A549 treated with CORT108297 at 1 μM for 4 hours (cell line): ENCODE results near the gene IL1RN. TPM values are rescaled to one million over a fixed set of nuclear protein-coding genes. Genes with fewer than 3 reads are reported as not detected.

Experiments used
- total RNA-seq: library from RNA; stranded (reverse); fragments of 200-300 nt; extraction: Qiagen RNA extraction; gene quantifications from 5 replicates; pipeline ENCODE4 v1.2.3, GENCODE V29; 2022

The IL1RN gene
- 0.30 to 0.46 TPM (median 0.46 TPM) in 5 replicates for total RNA-seq

DNA sequence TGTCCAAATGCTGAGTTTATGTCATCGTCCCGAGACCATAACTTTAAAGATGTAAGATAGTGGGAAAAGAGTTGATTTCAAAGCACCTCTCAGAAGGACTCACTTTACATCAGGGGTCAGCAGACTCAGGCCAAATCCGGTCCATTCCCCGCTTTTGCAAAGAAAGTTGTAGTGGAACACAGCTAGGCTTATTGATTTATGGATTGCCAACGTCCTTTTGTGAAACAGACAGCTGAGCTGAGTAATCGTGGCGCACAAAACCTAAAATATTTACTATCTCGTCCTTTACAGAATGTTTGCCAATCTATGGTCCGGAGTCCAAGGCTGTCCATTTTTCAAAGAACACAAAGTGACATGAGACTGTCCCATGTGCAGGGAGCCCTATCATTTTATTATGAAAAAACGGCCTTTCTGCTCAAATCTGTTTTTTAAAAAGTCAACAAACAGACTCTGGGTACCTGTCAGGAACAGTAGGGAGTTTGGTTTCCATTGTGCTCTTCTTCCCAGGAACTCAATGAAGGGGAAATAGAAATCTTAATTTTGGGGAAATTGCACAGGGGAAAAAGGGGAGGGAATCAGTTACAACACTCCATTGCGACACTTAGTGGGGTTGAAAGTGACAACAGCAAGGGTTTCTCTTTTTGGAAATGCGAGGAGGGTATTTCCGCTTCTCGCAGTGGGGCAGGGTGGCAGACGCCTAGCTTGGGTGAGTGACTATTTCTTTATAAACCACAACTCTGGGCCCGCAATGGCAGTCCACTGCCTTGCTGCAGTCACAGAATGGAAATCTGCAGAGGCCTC lies at the start of gene IL1RN:
Gene IL1RN (plus strand): TSS at position 754 of the 801 bp plus-strand sequence. CDS start 27 bp downstream, at position 781.

DNA sequence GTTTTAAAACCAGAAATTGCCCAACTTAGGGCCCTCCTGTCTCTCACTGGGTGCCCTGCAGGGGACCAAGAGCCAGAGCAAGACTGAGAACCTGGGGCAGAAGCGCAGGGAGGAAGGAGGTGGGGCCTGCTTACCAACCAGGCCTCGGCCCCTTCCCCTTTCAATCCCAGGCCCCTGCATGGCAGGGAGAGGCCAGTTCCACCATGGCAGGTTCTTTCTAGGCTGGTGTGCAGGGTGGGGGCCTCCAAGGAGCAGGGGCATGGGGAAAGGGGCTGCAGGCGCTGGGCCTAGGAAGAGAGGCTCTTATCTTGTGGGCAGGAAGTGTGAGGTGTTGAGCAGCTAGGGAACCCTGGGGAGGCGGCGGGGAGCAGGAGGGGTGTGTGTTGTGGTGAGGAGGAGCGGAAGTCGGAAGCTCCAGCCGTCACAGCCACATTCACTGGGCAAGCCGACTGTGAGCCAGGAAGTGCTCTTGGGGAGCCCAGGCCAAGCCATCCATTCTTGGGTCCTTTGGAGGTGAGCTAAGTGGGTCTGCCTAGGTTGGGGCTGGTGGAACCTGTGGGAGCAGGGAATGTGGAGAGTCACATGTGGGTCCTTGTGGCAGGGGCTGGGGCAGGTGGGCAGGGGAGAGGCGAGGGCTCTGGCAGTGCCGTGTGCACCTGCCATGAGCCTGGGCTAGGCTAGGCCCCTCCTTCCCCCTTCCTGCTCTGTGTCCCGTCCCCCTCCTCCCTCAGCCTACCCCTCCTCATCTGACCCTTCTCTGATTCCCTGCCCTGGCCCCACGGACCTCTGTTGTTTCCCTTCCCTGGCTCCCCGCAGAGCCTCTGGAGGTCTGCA lies 46.4 kb downstream of the IL1RN start, which contains the start of gene PSD4:
Gene PSD4 (plus strand): TSS at position 430 of the 834 bp plus-strand sequence. CDS start 8,486 bp downstream, outside the sequence.

Other genes starting within 250 kb of the IL1RN start
- gene IL37, start 216.4 kb upstream of the IL1RN start, total RNA-seq: not detected in 5 replicates
- not detected in 5 replicates for gene IL36G, start 149.6 kb upstream of the IL1RN start, total RNA-seq
- not detected in 5 replicates for gene IL36A, start 122.1 kb upstream of the IL1RN start, total RNA-seq
- 0.09 to 0.19 TPM in 2 of 5 replicates, not detected in the others for gene IL36B, start 74.7 kb upstream of the IL1RN start, total RNA-seq
- 0.05 to 0.25 TPM (median 0.14 TPM) in 4 of 5 replicates, not detected in the other for gene IL36RN, start 68.4 kb upstream of the IL1RN start, total RNA-seq
- not detected in 5 replicates for gene IL1F10, start 59.6 kb upstream of the IL1RN start, total RNA-seq
- gene PSD4, start 46.4 kb downstream of the IL1RN start, total RNA-seq: 8.3 to 12.9 TPM (median 10.1 TPM) in 5 replicates
- 0.66 to 0.95 TPM (median 0.83 TPM) in 5 replicates for gene PAX8, start 151.3 kb downstream of the IL1RN start, total RNA-seq